A549 (cell line): Measurements from ENCODE around the gene CAT. TPM values are rescaled to one million over a fixed set of nuclear protein-coding genes. Genes with fewer than 3 reads are reported as not detected.

Experiments used
- ATAC-seq, 2 experiments: fragments of 200-7000 bp in 1 of 2; fragments of >200 bp in 1 of 2; cut with Nextera tagmentation in 1 of 2; cut with Tn5 transposase in 1 of 2; 3 replicates each; pipeline versions ENCODE4 v1.8.0 to v1.9.1; 2018 to 2020; ENCODE audit warnings: mild to moderate bottlenecking in 1 of 2, moderate library complexity in 1 of 2
- CTCF ChIA-PET: fragments of 300-600 bp; sonication (Branson Sonifier 250); formaldehyde crosslinking; extraction: SDS; loops from one replicate; lab custom pipeline; 2021; ENCODE audit warnings: antibody characterized with exemption, inconsistent platforms; lab: Yijun Ruan, JAX
- POLR2A ChIA-PET: fragments of 350-600 bp; formaldehyde crosslinking; extraction: SDS; loops from one replicate; lab custom pipeline; 2021; ENCODE audit warnings: antibody characterized with exemption, inconsistent platforms; lab: Yijun Ruan, JAX
- DNase-seq, 2 experiments: peaks; one replicate each; pipeline versions ENCODE4 v3.0.0 to v3.0.0-alpha.2; 2011 to 2016; ENCODE audit warnings: low read depth in 1 of 2, low spot score in 1 of 2
- FAIRE-seq: peaks from 2 replicates; lab custom pipeline; 2011; peaks lifted over from hg19 to GRCh38; lab: Jason Lieb, UNC
- H3K27ac ChIP-seq, 2 experiments: fragments of >200 bp; sonication (Bioruptor Twin); formaldehyde crosslinking; 3 replicates each; pipeline ENCODE4 v1.5.1; 2016 to 2017
- H3K4me1 ChIP-seq: fragments of >200 bp; sonication (Bioruptor Twin); formaldehyde crosslinking; 3 replicates; pipeline ENCODE4 v1.6.1; 2016
- H3K4me2 ChIP-seq: fragments of >200 bp; sonication (Bioruptor Twin); formaldehyde crosslinking; 3 replicates; pipeline ENCODE4 v1.6.1; 2016
- H3K4me3 ChIP-seq: fragments of >200 bp; sonication (Bioruptor Twin); formaldehyde crosslinking; 3 replicates; pipeline ENCODE4 v1.5.1; 2016
- H3K9me3 ChIP-seq: fragments of >200 bp; sonication (Bioruptor Twin); formaldehyde crosslinking; 3 replicates; pipeline ENCODE4 v1.6.1; 2016
- CEBPB ChIP-seq, 2 experiments: fragments of >200 bp in 1 of 2; sonication (Bioruptor Twin) in 1 of 2; formaldehyde crosslinking in 1 of 2; IDR thresholded peaks; 2 replicates each; pipeline ENCODE4 v1.6.1; 2012 to 2016
- EHF ChIP-seq: fragments of 250-450 bp; sonication (Bioruptor Pico); IDR thresholded peaks from 2 replicates; pipeline ENCODE4 v1.5.0; 2020; ENCODE audit warnings: mild to moderate bottlenecking
- FOXS1 ChIP-seq: fragments of 250-450 bp; sonication (Bioruptor Pico); IDR thresholded peaks from 2 replicates; pipeline ENCODE4 v1.5.0; 2020; ENCODE audit warnings: mild to moderate bottlenecking, moderate library complexity
- HDAC2 ChIP-seq: fragments of 200-600 bp; sonication (generic); IDR thresholded peaks from 2 replicates; pipeline ENCODE4 v1.6.1; 2016
- HEYL ChIP-seq: fragments of 250-450 bp; sonication (Bioruptor Pico); IDR thresholded peaks from 2 replicates; pipeline ENCODE4 v1.8.0; 2021; ENCODE audit warnings: mild to moderate bottlenecking, moderate library complexity
- HOXB13 ChIP-seq: fragments of 250-450 bp; sonication (Bioruptor Pico); IDR thresholded peaks from 2 replicates; pipeline ENCODE4 v1.5.0; 2020; ENCODE audit warnings: low read depth, mild to moderate bottlenecking, moderate library complexity
- JUN ChIP-seq, 2 experiments: fragments of >200 bp; sonication (Bioruptor Twin); formaldehyde crosslinking; IDR thresholded peaks; 2 replicates in 1 of 2; 3 replicates in 1 of 2; pipeline ENCODE4 v1.6.1; 2016 to 2017
- KDM5A ChIP-seq: fragments of 200-600 bp; sonication (generic); IDR thresholded peaks from 2 replicates; pipeline ENCODE4 v1.6.1; 2016; ENCODE audit warnings: antibody characterized with exemption, mild to moderate bottlenecking
- MAFK ChIP-seq: fragments of 450-650 bp; IDR thresholded peaks from 2 replicates; pipeline ENCODE4 v1.6.1; 2014; ENCODE audit not compliant: partially characterized antibody
- NFE2L2 ChIP-seq: fragments of 150-350 bp; conservative IDR thresholded peaks from 2 replicates; pipeline ENCODE4 v1.6.1; 2014; ENCODE audit warnings: low read length
- PHF8 ChIP-seq: fragments of 200-600 bp; sonication (generic); IDR thresholded peaks from 2 replicates; pipeline ENCODE4 v1.6.1; 2016; ENCODE audit warnings: low read depth, mild to moderate bottlenecking, antibody characterized with exemption, moderate library complexity, borderline replicate concordance
- RARB ChIP-seq: fragments of 250-450 bp; sonication (Bioruptor Pico); IDR thresholded peaks from 2 replicates; pipeline ENCODE4 v1.8.0; 2021; ENCODE audit warnings: mild to moderate bottlenecking, moderate library complexity
- RCOR1 ChIP-seq: fragments of 150-350 bp; IDR thresholded peaks from 2 replicates; pipeline ENCODE4 v1.6.1; 2014; ENCODE audit warnings: antibody characterized with exemption, low read length, low read depth
- RFX5 ChIP-seq: fragments of 450-650 bp; IDR thresholded peaks from 2 replicates; pipeline ENCODE4 v1.7.1; 2014; ENCODE audit warnings: antibody characterized with exemption, mild to moderate bottlenecking, moderate library complexity
- RNF2 ChIP-seq: fragments of 200-600 bp; sonication (generic); IDR thresholded peaks from 2 replicates; pipeline ENCODE4 v1.6.1; 2016; ENCODE audit warnings: low read depth, mild to moderate bottlenecking, antibody characterized with exemption, moderate library complexity, borderline replicate concordance
- SREBF2 ChIP-seq: fragments of 450-650 bp; IDR thresholded peaks from 2 replicates; pipeline ENCODE4 v1.6.1; 2014; ENCODE audit warnings: mild to moderate bottlenecking, moderate library complexity
- ZC3H11A ChIP-seq: fragments of 450-650 bp; IDR thresholded peaks from 2 replicates; pipeline ENCODE4 v1.6.1; 2014; ENCODE audit warnings: antibody characterized with exemption, mild to moderate bottlenecking
- ZNF302 ChIP-seq: fragments of 250-450 bp; sonication (Bioruptor Pico); IDR thresholded peaks from 2 replicates; pipeline ENCODE4 v1.9.0; 2021; ENCODE audit warnings: inconsistent platforms, mild to moderate bottlenecking, moderate library complexity
- ZSCAN20 ChIP-seq: fragments of 250-450 bp; sonication (Bioruptor Pico); IDR thresholded peaks from 2 replicates; pipeline ENCODE4 v1.8.0; 2022; ENCODE audit warnings: mild to moderate bottlenecking, moderate library complexity
- WGBS: methylation state at CpG from one replicate; pipeline ENCODE4 v1.1.6; 2017; ENCODE audit errors: missing lambda C conversion rate; 5-methylcytosine and 5-hydroxymethylcytosine counted together
- polyA plus RNA-seq, 4 experiments: library from polyadenylated mRNA; depleted of rRNA in 3 of 4; stranded (reverse); fragments of >200 nt; fragmentation: RNase III in 1 of 4; extraction: RNeasy Plus Mini Kit Qiagen cat#74134 plus additional on column Dnase treatment in 1 of 4; gene quantifications; 2 replicates in 3 of 4; 3 replicates in 1 of 4; pipeline ENCODE4 v1.2.3, GENCODE V29; 2011 to 2017
- TF ChIP-seq, protein P1 (sequence below): fragments of 200-600 bp; sonication (generic); IDR thresholded peaks from 2 replicates; pipeline ENCODE4 v1.6.1; 2016; ENCODE audit warnings: antibody characterized with exemption, mild to moderate bottlenecking, moderate library complexity
- TF ChIP-seq, protein P2 (sequence below): IDR thresholded peaks from 2 replicates; pipeline ENCODE4 v1.6.1; 2012; ENCODE audit warnings: low read depth, borderline replicate concordance
- TF ChIP-seq, protein P3 (sequence below): IDR thresholded peaks from 2 replicates; pipeline ENCODE4 v1.6.1; 2012
- TF ChIP-seq, protein P4 (sequence below): fragments of 150-350 bp; IDR thresholded peaks from 2 replicates; pipeline ENCODE4 v1.6.1; 2014; ENCODE audit warnings: low read depth, mild to moderate bottlenecking, low read length
- TF ChIP-seq, protein P5 (sequence below): fragments of 450-650 bp; IDR thresholded peaks from 2 replicates; pipeline ENCODE4 v1.6.1; 2014; ENCODE audit warnings: antibody characterized with exemption

The CAT gene
- polyA plus RNA-seq, 2 of the 4 experiments (the other 2 are of a cell fraction) = 51.2 to 74.2 TPM

DNA sequence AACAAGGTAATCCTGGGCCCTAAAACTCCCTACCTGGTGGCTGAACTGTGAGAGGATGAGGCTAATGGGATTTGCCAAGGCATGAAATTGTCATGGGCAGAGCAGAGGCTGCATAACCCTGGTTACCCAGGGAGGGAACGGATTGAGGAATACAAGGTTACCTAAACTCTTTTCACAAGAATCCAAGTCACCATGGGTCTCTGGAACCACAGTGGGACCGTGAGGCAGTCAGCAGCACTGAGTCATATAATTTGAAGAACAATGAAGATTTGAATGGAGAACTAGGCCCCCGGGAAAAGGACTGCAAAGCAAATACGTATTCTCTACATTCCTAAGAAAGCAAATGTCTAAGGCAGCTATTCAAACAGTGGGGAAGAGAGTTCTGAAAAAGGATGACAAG is 19.8 kb downstream of the CAT start:
- Histone ChIP-seq H3K4me1 (no peaks in the 10 kb centered on the region), H3K4me3 (no peak overlapping the region), H3K4me2 (no peak overlapping the region), H3K27ac (no peak overlapping the region), H3K9me3 (no peaks in the 10 kb centered on the region)
- TF ChIP-seq, protein P1, sequence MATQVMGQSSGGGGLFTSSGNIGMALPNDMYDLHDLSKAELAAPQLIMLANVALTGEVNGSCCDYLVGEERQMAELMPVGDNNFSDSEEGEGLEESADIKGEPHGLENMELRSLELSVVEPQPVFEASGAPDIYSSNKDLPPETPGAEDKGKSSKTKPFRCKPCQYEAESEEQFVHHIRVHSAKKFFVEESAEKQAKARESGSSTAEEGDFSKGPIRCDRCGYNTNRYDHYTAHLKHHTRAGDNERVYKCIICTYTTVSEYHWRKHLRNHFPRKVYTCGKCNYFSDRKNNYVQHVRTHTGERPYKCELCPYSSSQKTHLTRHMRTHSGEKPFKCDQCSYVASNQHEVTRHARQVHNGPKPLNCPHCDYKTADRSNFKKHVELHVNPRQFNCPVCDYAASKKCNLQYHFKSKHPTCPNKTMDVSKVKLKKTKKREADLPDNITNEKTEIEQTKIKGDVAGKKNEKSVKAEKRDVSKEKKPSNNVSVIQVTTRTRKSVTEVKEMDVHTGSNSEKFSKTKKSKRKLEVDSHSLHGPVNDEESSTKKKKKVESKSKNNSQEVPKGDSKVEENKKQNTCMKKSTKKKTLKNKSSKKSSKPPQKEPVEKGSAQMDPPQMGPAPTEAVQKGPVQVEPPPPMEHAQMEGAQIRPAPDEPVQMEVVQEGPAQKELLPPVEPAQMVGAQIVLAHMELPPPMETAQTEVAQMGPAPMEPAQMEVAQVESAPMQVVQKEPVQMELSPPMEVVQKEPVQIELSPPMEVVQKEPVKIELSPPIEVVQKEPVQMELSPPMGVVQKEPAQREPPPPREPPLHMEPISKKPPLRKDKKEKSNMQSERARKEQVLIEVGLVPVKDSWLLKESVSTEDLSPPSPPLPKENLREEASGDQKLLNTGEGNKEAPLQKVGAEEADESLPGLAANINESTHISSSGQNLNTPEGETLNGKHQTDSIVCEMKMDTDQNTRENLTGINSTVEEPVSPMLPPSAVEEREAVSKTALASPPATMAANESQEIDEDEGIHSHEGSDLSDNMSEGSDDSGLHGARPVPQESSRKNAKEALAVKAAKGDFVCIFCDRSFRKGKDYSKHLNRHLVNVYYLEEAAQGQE = no peak
- TF ChIP-seq JUN (IDR thresholded peaks at IDR 0.05) = no peak
- no peak for TF ChIP-seq ZC3H11A
- TF ChIP-seq RARB (CRISPR knock-in tag) = no peak
- TF ChIP-seq FOXS1 (CRISPR knock-in tag) = no peak
- ChIA-PET CTCF (interaction anchor here (1.0 to 4.2 kb wide), 3 partner anchors 18 to 92 kb away, joined by 3 to 13 read pairs (median 9); no protein-coding TSS in a partner anchor), POLR2A (no interaction called here)
- WGBS = 80% methylated on average over 4 of the region's 4 CpGs
- ATAC-seq = no peak
- no peak for DNase-seq
- no peak for FAIRE-seq

DNA sequence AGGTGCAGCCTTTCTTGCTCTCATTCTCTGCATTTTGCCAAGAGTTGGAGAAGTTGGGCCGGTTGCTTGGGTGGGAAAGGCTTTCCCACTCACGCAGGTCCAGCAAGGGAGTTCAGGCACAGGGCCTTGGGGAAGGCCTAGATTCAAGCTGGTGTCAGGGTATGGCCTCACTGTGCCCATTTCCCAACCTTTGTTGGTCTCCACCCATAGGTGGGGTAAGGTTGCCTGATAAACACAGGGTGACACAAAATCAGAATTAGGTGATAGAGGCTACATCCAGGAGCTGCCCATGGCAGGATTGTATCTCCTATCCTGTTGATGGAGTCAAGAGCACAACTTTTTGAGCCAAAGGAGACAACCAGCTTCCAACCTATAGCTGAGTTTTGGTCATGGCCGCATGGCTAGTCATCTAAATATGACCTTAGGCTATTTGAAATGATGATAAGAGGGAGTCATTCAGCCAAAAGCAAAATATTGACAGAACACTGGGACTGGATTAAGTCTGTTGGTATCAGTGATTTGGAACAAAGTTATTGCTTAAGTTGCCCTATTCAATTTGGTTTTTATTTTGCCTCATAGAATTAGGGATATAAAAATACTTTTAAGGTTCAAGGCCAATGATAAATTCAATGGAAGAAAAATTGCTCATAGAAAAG is 20.9 kb downstream of the CAT start:
- ChIA-PET POLR2A (no interaction called here), CTCF (interaction anchor here (1.0 to 4.2 kb wide), 3 partner anchors 9 to 93 kb away, joined by 8 to 13 read pairs (median 9); no protein-coding TSS in a partner anchor)
- no peaks in the 10 kb centered on the region for H3K9me3 ChIP-seq
- no peak overlapping the region for H3K4me3 ChIP-seq
- H3K27ac ChIP-seq = no peak overlapping the region
- DNase-seq (no peak), ATAC-seq (no peak), FAIRE-seq (no peak)
- WGBS = 92% methylated on average over 3 of the region's 3 CpGs
- H3K4me2 ChIP-seq = no peak overlapping the region
- no peak for TF ChIP-seq RFX5
- TF ChIP-seq, protein P2, sequence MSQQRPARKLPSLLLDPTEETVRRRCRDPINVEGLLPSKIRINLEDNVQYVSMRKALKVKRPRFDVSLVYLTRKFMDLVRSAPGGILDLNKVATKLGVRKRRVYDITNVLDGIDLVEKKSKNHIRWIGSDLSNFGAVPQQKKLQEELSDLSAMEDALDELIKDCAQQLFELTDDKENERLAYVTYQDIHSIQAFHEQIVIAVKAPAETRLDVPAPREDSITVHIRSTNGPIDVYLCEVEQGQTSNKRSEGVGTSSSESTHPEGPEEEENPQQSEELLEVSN = no peak
- TF ChIP-seq RARB (CRISPR knock-in tag) = no peak
- TF ChIP-seq ZNF302 (CRISPR knock-in tag) = no peak
- TF ChIP-seq RCOR1 = no peak
- TF ChIP-seq SREBF2 = no peak
- TF ChIP-seq HEYL (CRISPR knock-in tag) = no peak
- no peak for TF ChIP-seq EHF (CRISPR knock-in tag)
- TF ChIP-seq, protein P3, sequence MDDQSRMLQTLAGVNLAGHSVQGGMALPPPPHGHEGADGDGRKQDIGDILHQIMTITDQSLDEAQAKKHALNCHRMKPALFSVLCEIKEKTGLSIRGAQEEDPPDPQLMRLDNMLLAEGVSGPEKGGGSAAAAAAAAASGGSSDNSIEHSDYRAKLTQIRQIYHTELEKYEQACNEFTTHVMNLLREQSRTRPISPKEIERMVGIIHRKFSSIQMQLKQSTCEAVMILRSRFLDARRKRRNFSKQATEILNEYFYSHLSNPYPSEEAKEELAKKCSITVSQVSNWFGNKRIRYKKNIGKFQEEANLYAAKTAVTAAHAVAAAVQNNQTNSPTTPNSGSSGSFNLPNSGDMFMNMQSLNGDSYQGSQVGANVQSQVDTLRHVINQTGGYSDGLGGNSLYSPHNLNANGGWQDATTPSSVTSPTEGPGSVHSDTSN = no peak
- TF ChIP-seq HOXB13 (CRISPR knock-in tag) = no peak
- TF ChIP-seq, protein P4, sequence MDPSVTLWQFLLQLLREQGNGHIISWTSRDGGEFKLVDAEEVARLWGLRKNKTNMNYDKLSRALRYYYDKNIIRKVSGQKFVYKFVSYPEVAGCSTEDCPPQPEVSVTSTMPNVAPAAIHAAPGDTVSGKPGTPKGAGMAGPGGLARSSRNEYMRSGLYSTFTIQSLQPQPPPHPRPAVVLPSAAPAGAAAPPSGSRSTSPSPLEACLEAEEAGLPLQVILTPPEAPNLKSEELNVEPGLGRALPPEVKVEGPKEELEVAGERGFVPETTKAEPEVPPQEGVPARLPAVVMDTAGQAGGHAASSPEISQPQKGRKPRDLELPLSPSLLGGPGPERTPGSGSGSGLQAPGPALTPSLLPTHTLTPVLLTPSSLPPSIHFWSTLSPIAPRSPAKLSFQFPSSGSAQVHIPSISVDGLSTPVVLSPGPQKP = no peak
- no peaks in the 10 kb centered on the region for H3K4me1 ChIP-seq

DNA sequence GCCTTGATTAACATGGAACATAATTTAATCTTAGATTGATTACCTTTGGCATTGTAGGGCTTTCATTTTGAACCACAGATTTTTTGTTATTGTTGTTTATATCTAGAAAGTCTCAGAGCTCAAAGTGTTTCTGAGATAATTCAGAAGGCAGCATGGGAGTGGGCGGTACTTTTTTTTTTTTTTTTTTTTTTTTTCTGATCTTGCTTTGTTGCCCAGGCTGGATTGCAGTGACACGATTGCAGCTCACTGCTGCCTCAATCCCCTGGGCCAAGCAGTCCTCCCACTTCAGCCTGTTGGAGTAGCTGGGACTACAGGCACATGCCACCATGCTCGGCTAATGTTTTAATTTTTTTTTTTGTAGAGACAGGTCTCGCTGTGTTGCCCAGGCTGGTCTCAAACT is 21.5 kb downstream of the CAT start:
- no peak overlapping the region for H3K27ac ChIP-seq
- no peak for ATAC-seq
- H3K4me3 ChIP-seq = no peak overlapping the region
- ChIA-PET CTCF (interaction anchor here (1.0 to 4.2 kb wide), 3 partner anchors 8 to 94 kb away, joined by 8 to 13 read pairs (median 9); no protein-coding TSS in a partner anchor), POLR2A (no interaction called here)
- 93% methylated on average over 4 of the region's 4 CpGs for WGBS
- no peak overlapping the region for H3K4me2 ChIP-seq
- no peaks in the 10 kb centered on the region for H3K4me1 ChIP-seq
- no peak for DNase-seq
- no peak for FAIRE-seq
- H3K9me3 ChIP-seq = no peaks in the 10 kb centered on the region
- TF ChIP-seq RFX5 = no peak
- TF ChIP-seq CEBPB (IDR thresholded peaks at IDR 0.05) = no peak
- no peak for TF ChIP-seq MAFK
- TF ChIP-seq, protein P4 = no peak
- TF ChIP-seq HDAC2 = no peak
- no peak for TF ChIP-seq PHF8
- TF ChIP-seq KDM5A = no peak
- TF ChIP-seq HEYL (CRISPR knock-in tag) = no peak
- TF ChIP-seq NFE2L2 = no peak
- no peak for TF ChIP-seq EHF (CRISPR knock-in tag)
- TF ChIP-seq ZSCAN20 (CRISPR knock-in tag) = no peak
- TF ChIP-seq, protein P5, sequence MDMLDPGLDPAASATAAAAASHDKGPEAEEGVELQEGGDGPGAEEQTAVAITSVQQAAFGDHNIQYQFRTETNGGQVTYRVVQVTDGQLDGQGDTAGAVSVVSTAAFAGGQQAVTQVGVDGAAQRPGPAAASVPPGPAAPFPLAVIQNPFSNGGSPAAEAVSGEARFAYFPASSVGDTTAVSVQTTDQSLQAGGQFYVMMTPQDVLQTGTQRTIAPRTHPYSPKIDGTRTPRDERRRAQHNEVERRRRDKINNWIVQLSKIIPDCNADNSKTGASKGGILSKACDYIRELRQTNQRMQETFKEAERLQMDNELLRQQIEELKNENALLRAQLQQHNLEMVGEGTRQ = no peak
- TF ChIP-seq JUN (IDR thresholded peaks at IDR 0.05) = no peak
- no peak for TF ChIP-seq RNF2
